ENCODE measurements around the gene IDH3A. TPM values are rescaled to one million over a fixed set of nuclear protein-coding genes. Genes with fewer than 3 reads are reported as not detected.

Gene IDH3A
- total RNA-seq = 27.4 and 27.7 TPM in 2 replicates

DNA sequence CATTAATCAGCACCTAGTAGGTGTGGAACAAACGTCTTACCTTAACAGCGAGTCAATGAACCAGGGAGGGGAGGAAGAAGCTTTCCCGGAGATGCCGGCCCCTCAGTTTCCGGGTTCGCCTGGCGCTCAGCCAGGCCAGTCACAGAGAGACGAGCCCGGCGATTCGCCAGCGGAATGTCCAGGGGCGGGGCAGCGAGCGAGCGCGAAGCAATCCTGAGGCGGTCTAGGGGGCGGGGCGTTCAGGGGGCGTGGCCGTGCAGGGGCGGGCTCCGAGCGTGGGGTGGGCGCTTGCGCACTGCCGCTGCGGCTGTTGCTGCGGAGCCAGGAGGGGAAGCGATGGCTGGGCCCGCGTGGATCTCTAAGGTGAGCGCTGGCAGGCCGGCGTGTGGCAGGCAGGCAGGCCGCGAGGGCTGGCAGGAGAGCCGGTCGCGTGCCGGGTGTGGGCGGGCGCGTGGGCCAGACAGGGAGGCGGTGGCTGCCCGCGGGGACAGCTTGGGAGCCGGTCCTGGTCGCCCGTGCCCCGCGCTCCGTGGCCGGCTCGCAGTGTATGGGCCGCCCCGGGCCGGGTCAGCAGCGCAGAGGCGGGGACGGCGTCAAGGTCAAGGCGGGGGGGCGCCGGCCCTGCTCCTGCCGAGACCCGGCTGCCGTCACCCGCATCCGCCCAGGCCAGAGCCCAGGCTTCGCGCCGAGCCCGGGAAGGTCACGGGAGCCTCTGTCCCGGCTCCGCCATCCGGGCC lies at the start of gene IDH3A:
IDH3A (plus strand) TSS at position 295 of the 737 bp plus-strand sequence; CDS start at position 337, 42 bp downstream.

DNA sequence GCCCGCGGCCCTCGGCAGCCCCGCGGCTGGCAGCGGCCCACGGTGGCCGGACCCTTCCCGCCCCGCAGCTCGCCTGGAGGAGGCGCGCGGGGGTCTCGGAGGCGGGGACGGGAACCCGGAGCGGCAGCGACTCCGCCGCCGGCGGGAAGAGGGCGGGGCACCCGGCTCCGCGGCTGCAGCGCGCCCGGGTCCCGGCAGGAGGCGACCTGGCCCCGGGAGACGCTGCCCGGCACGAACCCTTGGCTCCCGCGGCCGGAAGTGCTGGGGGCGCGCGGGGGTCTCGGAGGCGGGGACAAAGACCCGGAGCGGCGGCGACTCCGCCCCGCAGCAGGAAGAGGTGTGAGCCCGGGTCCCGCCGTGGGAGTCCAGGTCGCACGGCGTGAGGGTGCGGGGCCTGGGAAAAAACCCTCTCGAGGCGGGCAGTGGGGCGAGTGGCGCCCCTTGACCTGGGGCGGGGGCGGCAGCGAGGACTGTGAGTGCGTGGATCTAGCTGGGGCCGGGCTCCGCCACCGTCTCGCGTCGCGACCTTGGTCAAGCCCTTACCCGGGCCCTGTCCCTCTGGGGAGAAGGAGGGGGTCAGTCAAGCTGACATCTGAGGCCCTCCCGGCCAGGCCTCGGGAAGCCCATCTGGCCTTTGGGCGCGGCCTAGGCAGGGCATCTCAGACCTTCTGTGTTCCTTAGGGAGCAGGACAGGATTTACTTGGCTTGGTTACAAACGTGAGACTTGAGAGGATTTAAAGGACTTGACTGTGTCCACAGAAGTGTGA lies 17.7 kb upstream of the IDH3A start, which contains the start of gene CIB2:
CIB2 (minus strand) TSS at position 151 of the 767 bp plus-strand sequence. CDS start 230 bp downstream, outside the sequence.

Other genes with a start within 250 kb of the IDH3A start
- gene TBC1D2B, start 71.7 kb upstream of the IDH3A start, total RNA-seq = 25.9 and 29.6 TPM in 2 replicates
- not detected in 2 replicates for gene SH2D7, start 56.8 kb upstream of the IDH3A start, total RNA-seq
- gene CIB2, start 17.9 kb upstream of the IDH3A start, total RNA-seq = 1.4 and 4.0 TPM in 2 replicates
- not detected in 2 replicates for gene ACSBG1, start 85.2 kb downstream of the IDH3A start, total RNA-seq
- gene DNAJA4, start 115.2 kb downstream of the IDH3A start, total RNA-seq = 5.3 and 10.0 TPM in 2 replicates
- 79.0 and 93.5 TPM in 2 replicates for gene SKIC8, start 150.2 kb downstream of the IDH3A start, total RNA-seq
- gene CRABP1, start 191.0 kb downstream of the IDH3A start, total RNA-seq = not detected in 2 replicates